Suppressor macrophage treated with lipopolysaccharide for 1 hour (primary cell): ENCODE results near the gene RYR3.
"Not testable (repeated sequence)": the region's sequence is repeated elsewhere in the genome, so short reads cannot be mapped to it uniquely, and the experiment has no call there.

ENCODE experiments used
- DNase-seq, 3 donors: peaks; one replicate each; pipeline ENCODE4 v3.0.0-alpha.2; 2020 to 2022

RYR3 gene

GRCh38 chr15:33524274-33524673, 213.5 kb downstream of the RYR3 start:
- no peak for DNase-seq

- DNase-seq, result no peak
Measured at GRCh38 chr15:33526532-33526931, 215.8 kb downstream of the RYR3 start.

- no peak for DNase-seq
Measured at GRCh38 chr15:33533197-33533596, 222.4 kb downstream of the RYR3 start.

- DNase-seq, result no peak
Measured at GRCh38 chr15:33534642-33535041, 223.9 kb downstream of the RYR3 start.

GRCh38 chr15:33535135-33535534, 224.4 kb downstream of the RYR3 start:
- DNase-seq, result peak in 1 of 3 donors; percentile 1

GRCh38 chr15:33539825-33540573, 229.2 kb downstream of the RYR3 start:
- no peak for DNase-seq

- DNase-seq, result no peak
Measured at GRCh38 chr15:33543957-33544356, 233.2 kb downstream of the RYR3 start.

GRCh38 chr15:33545866-33546265, 235.1 kb downstream of the RYR3 start:
- DNase-seq, result no peak

- DNase-seq, result no peak
Measured at GRCh38 chr15:33547876-33548275, 237.1 kb downstream of the RYR3 start.

GRCh38 chr15:33551860-33552259, 241.1 kb downstream of the RYR3 start:
- peak in 2 of 3 donors; percentile 2 to 8 for DNase-seq

- no peak for DNase-seq
Measured at GRCh38 chr15:33553157-33553556, 242.4 kb downstream of the RYR3 start.

- no peak for DNase-seq
Measured at GRCh38 chr15:33559207-33559890, 248.6 kb downstream of the RYR3 start.

GRCh38 chr15:33561407-33561806, 250.6 kb downstream of the RYR3 start:
- DNase-seq, result no peak

- no peak for DNase-seq
Measured at GRCh38 chr15:33561967-33562366, 251.2 kb downstream of the RYR3 start.

- no peak for DNase-seq
Measured at GRCh38 chr15:33565094-33565493, 254.3 kb downstream of the RYR3 start.

GRCh38 chr15:33567652-33568051, 256.9 kb downstream of the RYR3 start:
- DNase-seq, result no peak

- no peak for DNase-seq
Measured at GRCh38 chr15:33569036-33569435, 258.3 kb downstream of the RYR3 start.

GRCh38 chr15:33577911-33578310, 267.1 kb downstream of the RYR3 start:
- DNase-seq, result not testable (repeated sequence)

GRCh38 chr15:33580526-33580925, 269.8 kb downstream of the RYR3 start:
- DNase-seq, result no peak

- DNase-seq, result no peak
Measured at GRCh38 chr15:33581032-33581431, 270.3 kb downstream of the RYR3 start.

GRCh38 chr15:33584797-33585196, 274.0 kb downstream of the RYR3 start:
- no peak for DNase-seq

GRCh38 chr15:33586786-33587697, 276.3 kb downstream of the RYR3 start:
- DNase-seq, result no peak

GRCh38 chr15:33587773-33588172, 277.0 kb downstream of the RYR3 start:
- no peak for DNase-seq
